NCI-H2196 treated with DMSO at 0.1 percent for 48 hours (cell line): ENCODE measurements around the gene C10orf95.

Experiments
- DNase-seq: peaks from one replicate; lab custom pipeline; 2025; ENCODE audit not compliant: unreplicated experiment; lab: John Stamatoyannopoulos, UW

Gene C10orf95

GRCh38 chr10:102435529-102436233 lies 15.7 kb downstream of the C10orf95 start:
- no peak for DNase-seq

GRCh38 chr10:102435133-102435497 lies 16.2 kb downstream of the C10orf95 start:
- no peak for DNase-seq

GRCh38 chr10:102434394-102435132 lies 16.8 kb downstream of the C10orf95 start:
- no peak for DNase-seq

- no peak for DNase-seq
Measured at GRCh38 chr10:102433619-102434046, 17.7 kb downstream of the C10orf95 start.

GRCh38 chr10:102432162-102432950 lies 19.0 kb downstream of the C10orf95 start, which contains the start of gene CUEDC2:
Gene CUEDC2, minus strand, starts transcription at chr10:102432574. Its CDS starts 7,386 bp downstream, at chr10:102425188.
- peak; percentile 76 for DNase-seq

GRCh38 chr10:102431452-102432124 lies 19.8 kb downstream of the C10orf95 start:
- no peak for DNase-seq

GRCh38 chr10:102429468-102429867 lies 21.9 kb downstream of the C10orf95 start:
- DNase-seq: no peak

GRCh38 chr10:102426803-102427287 lies 24.5 kb downstream of the C10orf95 start:
- DNase-seq: no peak

GRCh38 chr10:102425444-102425843 lies 25.9 kb downstream of the C10orf95 start:
- DNase-seq: no peak

GRCh38 chr10:102424916-102425315 lies 26.4 kb downstream of the C10orf95 start:
- no peak for DNase-seq

GRCh38 chr10:102424145-102424544 lies 27.2 kb downstream of the C10orf95 start:
- no peak for DNase-seq

- no peak for DNase-seq
Measured at GRCh38 chr10:102423372-102423968, 27.9 kb downstream of the C10orf95 start.

GRCh38 chr10:102422545-102423129 lies 28.7 kb downstream of the C10orf95 start:
- peak; percentile 14 for DNase-seq

- peak; percentile 11 for DNase-seq
Measured at GRCh38 chr10:102421757-102422512, 29.4 kb downstream of the C10orf95 start.

GRCh38 chr10:102421507-102421756 lies 29.9 kb downstream of the C10orf95 start:
- no peak for DNase-seq

GRCh38 chr10:102420714-102421506 lies 30.4 kb downstream of the C10orf95 start, which contains the start of gene FBXL15:
Gene FBXL15, plus strand, starts transcription at chr10:102420836. Its CDS starts 294 bp downstream, at chr10:102421130.
- DNase-seq: peak; percentile 77

- no peak for DNase-seq
Measured at GRCh38 chr10:102420181-102420713, 31.1 kb downstream of the C10orf95 start.
